ENCODE measurements around the gene UGT2B15. TPM values are rescaled to one million over a fixed set of nuclear protein-coding genes. Genes with fewer than 3 reads are reported as not detected.
"Not testable (repeated sequence)": the region's sequence is repeated elsewhere in the genome, so short reads cannot be mapped to it uniquely, and the experiment has no call there.

Gene UGT2B15
- total and polyA plus RNA-seq, 10 of the 15 experiments (the other 5 are each of a cell fraction or from before 2014, with no cell fraction given): not detected

- Histone ChIP-seq H3K4me2 (ENCODE audit: control insufficient read depth, insufficient read depth) (no peak overlapping the region), H3K4me1 (ENCODE audit: control insufficient read depth, insufficient read depth, low read length) (no peaks in the 10 kb centered on the region), H3K27me3 (replicated peaks in 1 of 2; ENCODE audit: control insufficient read depth in 2 of 2, insufficient read depth in 2 of 2, low read length in 1 of 2) (no peaks in the 10 kb centered on the region), H3K9me3 (replicated peaks; ENCODE audit: control insufficient read depth, insufficient read depth, low read length) (no peaks in the 10 kb centered on the region), H2AFZ (ENCODE audit: control insufficient read depth, low read depth, low read length) (no peak overlapping the region), H3K79me2 (ENCODE audit: control insufficient read depth, insufficient read depth, low read length) (no peaks in the 10 kb centered on the region), H4K20me1 (ENCODE audit: control insufficient read depth, insufficient read depth) (no peaks in the 10 kb centered on the region), H3K9ac (ENCODE audit: control insufficient read depth, insufficient read depth, low read length) (no peak overlapping the region), H3K36me3 (ENCODE audit: control insufficient read depth in 2 of 2, insufficient read depth in 2 of 2, low read length in 1 of 2) (no peaks in the 10 kb centered on the region), H3K27ac (ENCODE audit: control insufficient read depth, insufficient read depth) (no peak overlapping the region), H3K4me3 (no peak overlapping the region)
- ChIA-PET SMC1A (ENCODE audit: uncharacterized antibody, unreplicated experiment) (interaction anchor here (0.8 kb wide), 1 partner anchor 188 kb away, joined by 3 read pairs; no protein-coding TSS in a partner anchor), CTCF (no interaction called here), RAD21 (ENCODE audit: unreplicated experiment) (no interaction called here), POLR2A (no interaction called here)
- no peak for TF ChIP-seq CEBPB (IDR thresholded peaks at IDR 0.05; ENCODE audit: borderline replicate concordance in 1 of 2, low read depth in 2 of 2, low read length in 2 of 2)
- no peak for TF ChIP-seq ZSCAN29 (IDR thresholded peaks at IDR 0.05)
- no peak for TF ChIP-seq SRF (IDR thresholded peaks at IDR 0.05; ENCODE audit: low read depth in 2 of 2, low read length in 2 of 2)
- no peak for TF ChIP-seq ZNF622 (IDR thresholded peaks at IDR 0.05)
- TF ChIP-seq, protein P1, sequence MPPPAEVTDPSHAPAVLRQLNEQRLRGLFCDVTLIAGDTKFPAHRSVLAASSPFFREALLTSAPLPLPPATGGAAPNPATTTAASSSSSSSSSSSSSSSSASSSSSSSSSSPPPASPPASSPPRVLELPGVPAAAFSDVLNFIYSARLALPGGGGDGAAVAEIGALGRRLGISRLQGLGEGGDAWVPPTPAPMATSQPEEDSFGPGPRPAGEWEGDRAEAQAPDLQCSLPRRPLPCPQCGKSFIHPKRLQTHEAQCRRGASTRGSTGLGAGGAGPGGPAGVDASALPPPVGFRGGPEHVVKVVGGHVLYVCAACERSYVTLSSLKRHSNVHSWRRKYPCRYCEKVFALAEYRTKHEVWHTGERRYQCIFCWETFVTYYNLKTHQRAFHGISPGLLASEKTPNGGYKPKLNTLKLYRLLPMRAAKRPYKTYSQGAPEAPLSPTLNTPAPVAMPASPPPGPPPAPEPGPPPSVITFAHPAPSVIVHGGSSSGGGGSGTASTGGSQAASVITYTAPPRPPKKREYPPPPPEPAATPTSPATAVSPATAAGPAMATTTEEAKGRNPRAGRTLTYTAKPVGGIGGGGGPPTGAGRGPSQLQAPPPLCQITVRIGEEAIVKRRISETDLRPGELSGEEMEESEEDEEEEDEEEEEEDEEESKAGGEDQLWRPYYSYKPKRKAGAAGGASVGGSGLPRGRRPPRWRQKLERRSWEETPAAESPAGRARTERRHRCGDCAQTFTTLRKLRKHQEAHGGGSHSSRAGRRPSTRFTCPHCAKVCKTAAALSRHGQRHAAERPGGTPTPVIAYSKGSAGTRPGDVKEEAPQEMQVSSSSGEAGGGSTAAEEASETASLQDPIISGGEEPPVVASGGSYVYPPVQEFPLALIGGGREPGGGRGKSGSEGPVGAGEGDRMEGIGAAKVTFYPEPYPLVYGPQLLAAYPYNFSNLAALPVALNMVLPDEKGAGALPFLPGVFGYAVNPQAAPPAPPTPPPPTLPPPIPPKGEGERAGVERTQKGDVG (CRISPR knock-in tag; IDR thresholded peaks at IDR 0.05): no peak
- no peak for TF ChIP-seq CHD1 (IDR thresholded peaks at IDR 0.05; ENCODE audit: low read depth, low read length)
- TF ChIP-seq SMAD1 (IDR thresholded peaks at IDR 0.05; ENCODE audit: low read depth, partially characterized antibody): no peak
- no peak for TF ChIP-seq NR2C1 (IDR thresholded peaks at IDR 0.05)
- TF ChIP-seq ATF7 (IDR thresholded peaks at IDR 0.05; ENCODE audit: low read depth): no peak
- in situ Hi-C loops (cut with MboI) (loop anchor here (25.0 kb wide), 1 partner anchor 96 kb away; the partner anchor contains the start of gene UGT2B17), intact Hi-C loops (cut with micrococcal nuclease; ENCODE audit: unreplicated experiment) (loop anchor here (10.0 kb wide), 1 partner anchor 48 kb away; no protein-coding TSS in a partner anchor)
- no TSS peak for BruUV-seq (replicated peaks)
- DNase-seq (ENCODE audit: low read depth, low spot score): no peak
- 36% methylated on average over 5 of the region's 5 CpGs for WGBS (ENCODE audit: insufficient coverage, insufficient replicate concordance, low lambda C conversion rate, missing lambda C conversion rate)
- FAIRE-seq: no peak
- ATAC-seq: no peak
Measured at GRCh38 chr4:68683034-68683433, 12.6 kb upstream of the UGT2B15 start.

DNA sequence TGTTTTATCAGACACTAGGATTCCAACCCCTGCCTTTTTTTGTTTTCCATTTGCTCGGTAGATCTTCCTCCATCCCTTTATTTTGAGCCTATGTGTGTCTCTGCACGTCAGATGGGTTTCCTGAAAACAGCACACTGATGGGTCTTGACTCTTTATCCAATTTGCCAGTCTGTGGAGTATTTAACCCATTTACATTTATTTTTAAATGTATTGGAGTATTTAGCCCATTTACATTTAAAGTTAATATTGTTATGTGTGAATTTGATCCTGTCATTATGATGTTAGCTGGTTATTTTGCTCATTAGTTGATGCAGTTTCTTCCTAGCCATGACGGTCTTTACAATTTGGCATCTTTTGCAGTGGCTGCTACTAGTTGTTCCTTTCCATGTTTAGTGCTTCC is 10.8 kb upstream of the UGT2B15 start:
- H3K27ac ChIP-seq (ENCODE audit: control insufficient read depth, insufficient read depth); H3K4me3 ChIP-seq; ATAC-seq; H3K9me3 ChIP-seq (replicated peaks; ENCODE audit: control insufficient read depth, insufficient read depth, low read length); H3K9ac ChIP-seq (ENCODE audit: control insufficient read depth, insufficient read depth, low read length); H2AFZ ChIP-seq (ENCODE audit: control insufficient read depth, low read depth, low read length); H3K27me3 ChIP-seq (replicated peaks in 1 of 2; ENCODE audit: control insufficient read depth in 2 of 2, insufficient read depth in 2 of 2, low read length in 1 of 2); H3K4me1 ChIP-seq (ENCODE audit: control insufficient read depth, insufficient read depth, low read length); SMC1A ChIA-PET (ENCODE audit: uncharacterized antibody, unreplicated experiment); H3K36me3 ChIP-seq (ENCODE audit: control insufficient read depth in 2 of 2, insufficient read depth in 2 of 2, low read length in 1 of 2); DNase-seq (ENCODE audit: low read depth, low spot score); H4K20me1 ChIP-seq (ENCODE audit: control insufficient read depth, insufficient read depth); BruUV-seq (replicated peaks); POLR2A ChIA-PET; FAIRE-seq; H3K79me2 ChIP-seq (ENCODE audit: control insufficient read depth, insufficient read depth, low read length); CTCF ChIA-PET; RAD21 ChIA-PET (ENCODE audit: unreplicated experiment); H3K4me2 ChIP-seq (ENCODE audit: control insufficient read depth, insufficient read depth): not testable (repeated sequence)
- WGBS (ENCODE audit: insufficient coverage, insufficient replicate concordance, low lambda C conversion rate, missing lambda C conversion rate): 29% methylated on average over 3 of the region's 3 CpGs
- intact Hi-C loops (cut with micrococcal nuclease; ENCODE audit: unreplicated experiment): loop anchor here (10.0 kb wide), 1 partner anchor 46 kb away; no protein-coding TSS in a partner anchor
- in situ Hi-C loops (cut with MboI): loop anchor here (25.0 kb wide), 1 partner anchor 94 kb away; the partner anchor contains the start of gene UGT2B17
